Central memory CD8-positive, alpha-beta T cell (primary cell): Measurements from ENCODE around the gene KCNQ2.

ENCODE experiments used
- ATAC-seq: fragments of 150-1000 bp; cut with Tn5 transposase; replicated peaks from 2 replicates; pipeline ENCODE4 v1.10.0; 2022; ENCODE audit warnings: mild to moderate bottlenecking, moderate FRiP score, moderate number of reproducible peaks; ENCODE audit not compliant: poor library complexity, severe bottlenecking; ENCODE audit errors: extremely low read depth
- DNase-seq, 2 donors: peaks; one replicate each; pipeline ENCODE4 v3.0.0; 2021; ENCODE audit warnings: low spot score in 2 of 2
- H3K27ac Mint-ChIP-seq: one replicate; pipeline ENCODE4 v1.8.0; 2022; ENCODE audit warnings: low read depth, mild to moderate bottlenecking, moderate library complexity, mixed read lengths
- H3K27me3 Mint-ChIP-seq: one replicate; pipeline ENCODE4 v1.8.0; 2022; ENCODE audit warnings: mixed read lengths
- H3K36me3 Mint-ChIP-seq: one replicate; pipeline ENCODE4 v1.8.0; 2022; ENCODE audit warnings: mild to moderate bottlenecking, moderate library complexity, mixed read lengths; ENCODE audit not compliant: insufficient read depth
- H3K4me1 Mint-ChIP-seq: one replicate; pipeline ENCODE4 v1.8.0; 2022; ENCODE audit warnings: mixed read lengths
- H3K4me3 Mint-ChIP-seq: one replicate; pipeline ENCODE4 v1.8.0; 2022; ENCODE audit warnings: mild to moderate bottlenecking, moderate library complexity, mixed read lengths
- H3K9me3 Mint-ChIP-seq: one replicate; pipeline ENCODE4 v1.8.0; 2022; ENCODE audit warnings: mixed read lengths

The KCNQ2 gene

GRCh38 chr20:63508072-63508768 lies 35.8 kb upstream of the KCNQ2 start:
- Mint-ChIP-seq H3K36me3 (no peaks in the 10 kb centered on the region), H3K9me3 (no peaks in the 10 kb centered on the region), H3K4me3 (no peak overlapping the region), H3K27me3 (peaks cover 74% of the 10 kb centered on the region), H3K27ac (no peak overlapping the region), H3K4me1 (no peaks in the 10 kb centered on the region)
- no peak for ATAC-seq
- no peak for DNase-seq

GRCh38 chr20:63507083-63507743 lies 34.8 kb upstream of the KCNQ2 start:
- H3K4me3 Mint-ChIP-seq: no peak overlapping the region
- no peaks in the 10 kb centered on the region for H3K4me1 Mint-ChIP-seq
- DNase-seq (no peak), ATAC-seq (no peak)
- no peak overlapping the region for H3K27ac Mint-ChIP-seq
- H3K9me3 Mint-ChIP-seq: no peaks in the 10 kb centered on the region
- H3K27me3 Mint-ChIP-seq: peaks cover 64% of the 10 kb centered on the region
- H3K36me3 Mint-ChIP-seq: no peaks in the 10 kb centered on the region

GRCh38 chr20:63505723-63506122 lies 33.3 kb upstream of the KCNQ2 start:
- no peak overlapping the region for H3K27ac Mint-ChIP-seq
- H3K9me3 Mint-ChIP-seq: no peaks in the 10 kb centered on the region
- no peak for ATAC-seq
- no peak for DNase-seq
- no peaks in the 10 kb centered on the region for H3K36me3 Mint-ChIP-seq
- no peak overlapping the region for H3K4me3 Mint-ChIP-seq
- no peaks in the 10 kb centered on the region for H3K4me1 Mint-ChIP-seq
- peaks cover 53% of the 10 kb centered on the region for H3K27me3 Mint-ChIP-seq

- Mint-ChIP-seq H3K4me1 (no peaks in the 10 kb centered on the region), H3K36me3 (no peaks in the 10 kb centered on the region), H3K27me3 (peaks cover 48% of the 10 kb centered on the region), H3K27ac (no peak overlapping the region), H3K4me3 (no peak overlapping the region), H3K9me3 (no peaks in the 10 kb centered on the region)
- no peak for DNase-seq
- no peak for ATAC-seq
Measured at GRCh38 chr20:63505281-63505680, 32.8 kb upstream of the KCNQ2 start.

- peaks cover 42% of the 10 kb centered on the region for H3K27me3 Mint-ChIP-seq
- H3K4me3 Mint-ChIP-seq: no peak overlapping the region
- peaks cover 1% of the 10 kb centered on the region for H3K36me3 Mint-ChIP-seq
- no peak overlapping the region for H3K27ac Mint-ChIP-seq
- no peaks in the 10 kb centered on the region for H3K9me3 Mint-ChIP-seq
- DNase-seq (no peak), ATAC-seq (no peak)
- no peaks in the 10 kb centered on the region for H3K4me1 Mint-ChIP-seq
Measured at GRCh38 chr20:63504642-63505041, 32.2 kb upstream of the KCNQ2 start.

- no peaks in the 10 kb centered on the region for H3K4me1 Mint-ChIP-seq
- ATAC-seq: no peak
- peaks cover 1% of the 10 kb centered on the region for H3K36me3 Mint-ChIP-seq
- H3K27me3 Mint-ChIP-seq: peaks cover 31% of the 10 kb centered on the region
- no peak for DNase-seq
- no peaks in the 10 kb centered on the region for H3K9me3 Mint-ChIP-seq
- H3K4me3 Mint-ChIP-seq: no peak overlapping the region
- no peak overlapping the region for H3K27ac Mint-ChIP-seq
Measured at GRCh38 chr20:63503524-63503923, 31.1 kb upstream of the KCNQ2 start.

- ATAC-seq (no peak), DNase-seq (no peak)
- no peaks in the 10 kb centered on the region for H3K4me1 Mint-ChIP-seq
- peaks cover 25% of the 10 kb centered on the region for H3K27me3 Mint-ChIP-seq
- no peaks in the 10 kb centered on the region for H3K9me3 Mint-ChIP-seq
- H3K36me3 Mint-ChIP-seq: peaks cover 2% of the 10 kb centered on the region
- H3K4me3 Mint-ChIP-seq: no peak overlapping the region
- no peak overlapping the region for H3K27ac Mint-ChIP-seq
Measured at GRCh38 chr20:63502671-63503172, 30.3 kb upstream of the KCNQ2 start.

- no peak overlapping the region for H3K4me3 Mint-ChIP-seq
- peaks cover 28% of the 10 kb centered on the region for H3K27me3 Mint-ChIP-seq
- no peak overlapping the region for H3K27ac Mint-ChIP-seq
- no peaks in the 10 kb centered on the region for H3K9me3 Mint-ChIP-seq
- ATAC-seq (no peak), DNase-seq (no peak)
- peaks cover 2% of the 10 kb centered on the region for H3K36me3 Mint-ChIP-seq
- H3K4me1 Mint-ChIP-seq: no peaks in the 10 kb centered on the region
Measured at GRCh38 chr20:63501818-63502670, 29.6 kb upstream of the KCNQ2 start.

DNA sequence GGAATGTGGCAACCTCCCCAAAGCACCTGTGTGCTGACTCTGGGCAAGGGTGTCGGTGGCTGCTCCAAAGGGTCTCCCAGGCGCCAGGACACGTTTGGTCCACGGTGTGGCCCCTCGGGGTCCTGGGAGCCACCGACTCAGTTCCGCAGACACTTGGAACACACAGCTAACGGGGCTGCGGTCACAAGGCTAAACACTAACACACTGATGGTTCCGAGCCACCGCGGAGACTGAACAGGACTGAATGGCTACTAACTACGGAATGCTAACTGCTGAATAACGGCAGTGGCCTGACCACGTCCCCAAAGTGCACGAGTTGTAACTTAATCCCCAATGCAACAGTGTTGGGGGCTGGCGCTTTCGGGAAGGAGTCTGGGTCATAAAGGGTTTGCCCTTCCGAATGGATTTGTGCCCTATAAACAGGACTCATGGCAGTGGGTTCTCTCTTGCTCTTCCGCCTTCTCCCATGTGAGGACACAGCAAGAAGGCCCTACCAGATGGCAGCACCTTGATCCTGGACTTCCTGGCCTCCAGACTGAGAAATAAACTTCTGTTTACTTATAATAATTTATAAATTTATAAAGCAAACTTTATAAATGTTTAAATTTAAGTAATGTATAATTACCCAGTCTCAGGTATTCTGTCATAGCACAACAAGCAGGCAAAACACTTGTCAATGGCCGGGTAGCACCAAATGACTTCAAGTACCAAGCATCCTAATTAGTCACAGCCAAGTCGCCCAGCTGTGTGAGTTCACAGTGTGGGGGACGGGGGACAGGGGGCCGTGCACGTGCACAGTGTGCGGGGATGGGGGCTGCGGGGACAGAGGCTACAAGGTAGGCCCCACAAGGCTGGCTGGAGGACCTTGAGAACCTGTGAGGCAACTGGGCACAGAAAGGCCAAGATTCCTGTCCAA lies 28.7 kb upstream of the KCNQ2 start:
- Mint-ChIP-seq H3K4me1 (no peaks in the 10 kb centered on the region), H3K36me3 (peaks cover 2% of the 10 kb centered on the region), H3K27me3 (peaks cover 23% of the 10 kb centered on the region), H3K27ac (no peak overlapping the region), H3K9me3 (no peaks in the 10 kb centered on the region), H3K4me3 (no peak overlapping the region)
- DNase-seq: no peak
- ATAC-seq: no peak

DNA sequence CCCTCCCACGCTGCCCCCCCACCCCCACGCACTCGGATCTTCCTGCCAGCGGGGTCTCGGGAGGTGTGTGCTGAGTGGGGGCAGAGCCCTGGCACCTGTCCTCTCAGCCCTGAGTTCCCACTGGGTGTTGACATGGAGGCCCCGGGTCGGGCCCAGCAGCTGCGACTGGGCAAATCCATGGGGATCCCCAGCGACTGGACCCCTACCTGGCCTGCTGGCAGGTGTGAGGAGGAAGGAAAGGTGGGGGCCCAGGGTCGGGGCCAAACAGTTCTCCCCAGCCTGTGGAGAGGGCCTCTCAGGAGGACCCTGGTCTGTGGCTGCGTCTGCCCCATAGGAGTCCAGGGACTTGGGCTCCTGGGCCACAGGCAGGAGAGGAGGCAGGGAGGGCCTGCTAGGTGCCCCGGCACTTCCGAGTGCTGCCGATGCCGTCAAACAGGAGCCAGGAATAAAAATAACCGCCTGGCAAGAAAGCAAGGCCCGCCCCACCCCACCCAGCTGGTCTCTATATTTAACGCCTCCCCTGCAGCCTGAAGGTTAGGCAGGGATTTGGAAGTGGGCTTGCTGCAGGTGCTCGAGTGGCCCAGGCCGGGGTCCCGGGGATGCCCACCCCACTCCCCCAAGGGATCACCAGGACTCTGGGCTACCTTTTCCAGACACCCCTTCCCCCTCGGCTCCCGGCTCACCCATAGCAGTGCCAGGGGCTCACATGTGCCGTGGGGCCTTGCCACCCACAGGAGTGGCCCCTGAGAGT lies 27.9 kb upstream of the KCNQ2 start:
- no peak for DNase-seq
- no peaks in the 10 kb centered on the region for H3K9me3 Mint-ChIP-seq
- H3K36me3 Mint-ChIP-seq: peaks cover 2% of the 10 kb centered on the region
- no peak overlapping the region for H3K4me3 Mint-ChIP-seq
- no peak for ATAC-seq
- H3K4me1 Mint-ChIP-seq: no peaks in the 10 kb centered on the region
- H3K27ac Mint-ChIP-seq: no peak overlapping the region
- H3K27me3 Mint-ChIP-seq: peaks cover 20% of the 10 kb centered on the region

DNA sequence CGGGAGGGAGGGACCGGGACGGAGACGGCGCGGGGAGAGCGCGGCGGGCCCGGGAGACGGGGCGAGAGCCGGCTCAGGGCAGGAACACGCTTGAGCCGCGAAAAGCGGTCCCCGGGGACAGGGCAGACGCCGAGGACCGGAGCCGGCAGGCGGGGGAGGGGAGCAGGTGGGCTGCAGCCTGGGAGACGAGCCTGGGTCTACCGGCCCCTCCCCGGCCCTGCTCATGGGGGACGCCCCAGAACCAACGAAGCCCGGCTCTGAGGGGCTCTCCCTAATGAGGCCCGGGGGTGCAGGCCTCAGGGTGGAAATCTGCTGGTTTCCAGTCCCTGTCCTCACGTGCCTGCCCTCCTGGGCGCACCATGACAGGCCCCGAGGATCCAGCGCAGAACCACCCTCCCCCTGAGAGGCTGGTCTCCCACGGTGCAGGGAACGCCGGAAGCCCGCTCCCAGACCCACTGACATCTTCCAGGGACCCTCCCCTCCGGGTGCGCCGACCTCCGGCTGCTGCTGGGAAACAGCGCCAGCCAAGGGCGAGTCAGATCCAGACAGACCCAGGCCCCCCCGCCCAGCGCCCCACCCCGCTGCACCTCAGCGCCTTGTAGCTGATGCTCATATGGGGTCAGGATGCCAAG lies 27.0 kb upstream of the KCNQ2 start:
- Mint-ChIP-seq H3K4me3 (no peak overlapping the region), H3K4me1 (no peaks in the 10 kb centered on the region), H3K27me3 (peaks cover 12% of the 10 kb centered on the region), H3K9me3 (no peaks in the 10 kb centered on the region), H3K27ac (no peak overlapping the region), H3K36me3 (peaks cover 2% of the 10 kb centered on the region)
- ATAC-seq (no peak), DNase-seq (no peak)
